GM19240 (cell line): ENCODE data around the gene ZFAND2A.
A peak's percentile ranks its signal among the peaks of the same experiment; 100 is the strongest.
"Not testable (repeated sequence)": the region's sequence is repeated elsewhere in the genome, so short reads cannot be mapped to it uniquely, and the experiment has no call there.

Source experiments
- DNase-seq: peaks from one replicate; pipeline ENCODE4 v3.0.0; 2011; ENCODE audit warnings: low spot score; ENCODE audit not compliant: insufficient read length

Gene ZFAND2A

DNA sequence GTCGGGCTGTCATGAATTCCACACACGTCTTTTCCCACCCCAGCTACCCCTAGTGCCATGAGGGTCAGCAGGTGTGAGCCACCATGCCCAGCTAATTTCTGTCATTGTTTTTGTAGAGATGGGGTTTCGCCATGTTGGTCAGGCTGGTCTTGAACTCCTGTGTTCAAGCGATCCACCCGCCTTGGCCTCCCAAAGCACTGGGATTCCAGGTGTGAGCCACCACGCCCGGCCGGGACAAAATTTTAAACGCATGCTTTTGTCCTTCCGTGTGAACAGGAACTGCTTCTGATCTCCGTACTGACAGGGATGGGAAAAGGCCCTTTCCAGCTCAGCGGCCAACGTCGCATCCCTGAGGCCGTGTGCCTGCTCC lies 15.6 kb upstream of the ZFAND2A start:
- DNase-seq: no peak

DNA sequence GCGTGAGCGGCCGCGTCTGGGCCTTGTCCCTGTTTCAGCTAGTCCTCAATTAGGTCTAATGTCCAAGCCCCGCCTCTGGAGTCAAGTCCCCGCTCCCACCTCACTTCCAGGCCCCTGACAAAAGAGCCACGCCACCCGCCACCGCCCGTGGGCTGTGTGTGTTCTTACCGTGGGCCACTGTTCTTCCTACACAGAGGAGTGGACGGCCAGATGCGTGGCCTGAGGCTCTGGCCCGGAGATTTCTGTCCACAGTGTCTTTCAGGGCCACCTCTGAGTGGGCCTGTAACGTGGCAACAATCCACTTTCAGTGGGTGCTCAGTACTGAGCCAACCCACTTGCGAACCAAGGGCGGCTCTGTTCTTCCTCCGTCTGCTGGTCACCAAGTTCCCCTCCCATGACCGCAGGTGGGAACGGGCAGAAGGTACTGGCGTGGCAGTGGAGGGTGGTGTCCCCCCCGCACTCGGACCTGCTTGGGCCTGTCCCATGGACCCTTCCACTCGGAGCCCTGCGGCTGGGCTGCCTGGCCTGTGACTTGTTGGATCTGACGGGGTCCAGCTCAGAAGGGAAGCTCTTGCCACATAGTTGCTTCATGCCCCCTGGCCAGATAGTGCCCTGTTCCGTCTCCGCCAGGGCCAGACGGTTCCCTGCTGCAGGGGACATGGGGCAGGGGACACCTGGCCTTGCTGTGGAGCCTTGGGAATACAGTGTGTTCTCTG lies 15.0 kb upstream of the ZFAND2A start:
- DNase-seq: no peak

DNA sequence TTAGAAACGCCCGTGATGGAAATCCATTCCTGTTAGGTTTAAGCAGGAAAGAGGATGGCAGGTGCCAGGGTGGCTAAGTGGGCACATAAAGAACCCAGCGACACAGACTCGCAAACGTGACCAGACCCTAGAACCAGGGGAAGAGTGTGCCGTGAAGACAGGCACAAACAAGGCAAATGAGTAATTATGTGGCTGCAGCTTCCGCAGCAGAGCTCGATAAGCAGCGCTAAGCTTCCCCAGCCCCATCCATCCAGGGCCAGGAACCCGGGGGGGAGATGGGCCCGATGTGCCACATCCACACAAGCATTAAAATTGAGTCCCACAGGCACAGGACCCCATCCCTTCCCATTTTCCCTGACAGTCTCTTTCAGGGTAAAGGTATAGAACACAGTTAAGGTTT lies 14.0 kb upstream of the ZFAND2A start:
- DNase-seq: no peak

DNA sequence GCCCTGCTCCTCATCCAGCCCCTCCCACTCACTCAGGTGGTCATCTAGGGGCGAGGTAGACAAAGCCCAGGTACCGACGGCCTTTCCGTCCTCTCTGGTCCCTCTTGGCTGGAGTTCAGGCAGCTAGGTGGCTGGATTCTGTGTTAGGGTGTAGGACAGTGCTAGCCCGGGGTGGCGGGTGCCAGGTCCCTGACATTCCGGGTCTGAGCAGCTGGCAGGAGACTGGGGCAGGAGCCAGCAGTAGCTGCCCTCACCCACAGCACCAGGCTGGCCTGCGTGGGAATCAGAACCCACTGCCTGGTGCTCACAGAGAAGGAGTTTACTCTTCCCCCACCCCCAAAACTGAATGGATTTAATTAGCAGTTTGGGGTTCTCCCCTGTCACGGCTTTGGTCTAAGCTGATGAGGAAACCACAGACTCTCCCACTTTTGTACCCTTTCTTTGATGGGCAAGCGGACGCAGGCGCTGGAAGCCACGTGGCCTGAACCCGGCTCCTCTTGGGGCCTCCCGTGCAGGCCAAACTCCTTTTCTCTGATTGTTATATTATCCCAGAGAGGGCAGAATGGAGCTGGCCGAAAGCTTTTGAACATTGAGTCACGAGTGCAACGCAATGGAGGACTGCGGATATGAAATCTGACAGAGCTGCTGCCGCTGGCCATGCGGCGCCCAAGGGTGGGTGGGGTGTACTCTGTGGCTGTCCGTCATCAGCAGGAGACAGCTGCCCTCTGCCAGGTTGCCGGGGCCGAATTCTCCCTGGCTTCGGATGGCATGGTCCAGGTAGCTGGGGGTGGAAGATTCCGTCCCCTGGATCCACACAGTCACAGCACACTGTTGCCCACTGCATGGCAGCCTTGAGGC lies 12.9 kb upstream of the ZFAND2A start:
- DNase-seq: no peak

DNA sequence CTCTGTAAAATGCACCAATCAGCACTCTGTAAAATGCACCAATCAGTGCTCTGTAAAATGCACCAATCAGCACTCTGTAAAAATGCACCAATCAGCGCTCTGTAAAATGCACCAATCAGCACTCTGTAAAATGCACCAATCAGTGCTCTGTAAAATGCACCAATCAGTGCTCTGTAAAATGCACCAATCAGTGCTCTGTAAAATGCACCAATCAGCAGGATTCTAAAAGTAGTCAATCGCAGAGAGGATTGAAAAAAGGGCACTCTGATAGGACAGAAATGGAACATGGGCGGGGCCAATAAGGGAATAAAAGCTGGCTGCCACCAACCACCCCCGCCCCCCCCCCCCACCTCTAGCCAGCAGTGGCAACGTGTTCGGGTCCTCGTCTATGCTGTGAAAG lies 11.5 kb upstream of the ZFAND2A start:
- DNase-seq: not testable (repeated sequence)

DNA sequence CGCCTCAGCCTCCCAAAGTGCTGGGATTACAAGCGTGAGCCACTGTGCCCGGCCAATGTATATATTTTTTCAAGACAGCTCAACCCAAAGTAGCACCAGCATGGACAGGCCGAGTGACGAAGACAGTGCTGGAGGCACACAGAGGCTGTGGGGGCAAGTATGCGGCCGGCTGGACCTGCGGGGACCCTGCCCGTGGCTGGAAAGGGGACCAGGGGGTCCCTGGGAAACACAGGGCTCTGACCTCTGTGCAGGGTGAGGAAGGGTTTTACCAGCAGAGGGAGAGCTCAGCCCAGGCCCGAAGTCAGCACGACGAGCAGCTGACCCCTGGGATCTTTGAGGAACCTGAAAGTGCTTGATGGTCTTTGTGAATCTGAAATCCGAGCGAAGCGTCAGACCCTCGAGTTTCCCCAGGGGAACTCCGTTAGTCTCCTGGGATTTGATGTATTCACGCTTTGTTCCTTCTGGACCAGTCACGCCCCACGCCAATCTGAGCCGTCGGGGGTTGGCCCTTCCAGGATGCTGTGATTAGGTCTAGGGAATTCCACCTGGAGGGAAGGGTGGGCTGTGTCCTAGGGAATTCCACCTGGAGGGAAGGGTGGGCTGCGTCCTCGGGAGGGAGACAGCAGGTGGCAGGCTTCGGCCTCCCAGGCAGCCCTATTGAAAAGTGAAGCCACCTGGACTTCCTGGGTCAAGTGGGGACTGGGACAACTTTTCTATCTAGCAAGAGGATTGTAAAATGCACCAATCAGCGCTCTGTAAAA lies 10.9 kb upstream of the ZFAND2A start:
- DNase-seq: no peak

DNA sequence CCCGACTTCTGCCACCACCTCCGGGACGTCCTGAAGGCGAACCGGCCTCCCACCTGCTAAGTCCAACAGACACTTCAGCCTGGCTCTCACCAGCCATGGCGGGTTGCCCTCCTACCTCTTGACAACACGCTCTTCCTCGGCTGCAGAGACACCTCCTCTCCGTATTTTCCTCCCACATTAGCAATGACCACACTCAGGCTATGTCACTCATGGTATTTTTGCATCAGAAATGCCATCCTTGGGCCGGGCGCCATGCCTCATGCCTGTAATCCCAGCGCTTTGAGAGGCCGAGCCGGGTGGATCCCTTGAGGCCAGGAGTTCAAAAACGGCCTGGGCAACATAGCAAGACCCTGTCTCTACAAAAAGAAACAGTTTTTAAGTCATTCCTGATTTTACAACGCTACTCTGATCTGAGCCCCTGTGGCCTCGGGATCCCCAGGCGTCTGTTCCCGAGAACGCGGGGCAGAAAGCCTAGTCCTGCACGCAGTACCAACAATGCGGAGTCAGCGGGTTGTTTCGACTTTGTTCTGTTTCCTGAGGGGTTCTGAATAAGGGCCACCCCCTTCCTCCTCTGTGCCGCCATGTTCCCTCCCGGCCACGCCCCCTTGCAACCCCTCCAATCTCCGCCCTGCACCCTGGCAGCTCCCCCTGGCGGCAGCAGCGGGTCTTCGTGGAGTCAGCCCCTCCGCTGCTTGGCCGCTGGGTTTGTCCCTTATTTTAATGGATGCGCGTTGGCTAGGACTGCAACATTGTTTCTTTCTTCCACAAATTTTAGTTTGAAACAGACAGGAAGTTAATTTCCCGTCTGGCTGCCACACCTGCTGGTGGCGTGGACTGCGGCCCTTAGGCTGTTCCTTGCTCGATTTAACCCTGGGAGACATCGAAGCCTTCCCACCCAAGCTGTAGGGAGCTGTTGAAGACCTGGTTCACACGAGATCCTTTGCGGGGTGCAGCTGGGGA lies 9.7 kb upstream of the ZFAND2A start:
- peak; percentile 92 for DNase-seq

DNA sequence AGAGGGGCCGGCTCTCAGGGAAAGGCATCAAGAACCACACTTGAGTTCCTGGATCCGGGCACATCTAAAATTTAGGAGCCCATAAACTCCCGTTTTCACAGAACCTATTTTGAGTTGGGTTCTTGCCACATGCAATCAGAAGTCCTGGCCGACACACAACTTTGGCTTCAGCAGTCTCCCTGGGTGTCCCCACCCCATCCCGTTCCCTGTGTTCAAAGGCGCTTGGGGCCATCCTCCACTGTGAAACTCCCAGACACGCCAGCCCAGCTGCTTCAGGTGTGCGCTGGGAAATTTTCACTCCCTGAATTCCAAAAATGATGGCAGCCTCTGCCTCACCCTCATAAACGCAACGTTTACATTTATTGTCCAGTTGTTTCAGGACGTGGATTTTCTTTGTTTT lies 8.4 kb upstream of the ZFAND2A start:
- DNase-seq: no peak

DNA sequence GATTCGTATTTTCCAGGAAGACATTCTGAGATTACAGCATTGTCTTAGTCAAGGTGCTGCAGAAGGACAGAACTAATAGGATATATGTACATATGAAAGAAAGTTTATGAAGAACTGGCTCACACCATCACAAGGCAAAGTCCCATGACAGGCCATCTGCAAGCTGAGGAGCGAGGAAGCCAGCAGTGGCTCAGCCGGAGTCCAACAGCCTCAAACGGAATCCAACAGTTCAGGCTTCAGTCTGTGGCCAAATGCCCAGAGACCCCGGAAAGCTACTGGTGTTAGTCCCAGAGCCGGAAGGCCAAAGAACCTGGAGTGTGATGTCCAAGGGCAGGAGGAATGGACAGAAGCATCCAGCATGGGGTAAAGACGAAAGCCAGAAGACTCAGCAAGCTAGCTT lies 4.4 kb upstream of the ZFAND2A start:
- no peak for DNase-seq

DNA sequence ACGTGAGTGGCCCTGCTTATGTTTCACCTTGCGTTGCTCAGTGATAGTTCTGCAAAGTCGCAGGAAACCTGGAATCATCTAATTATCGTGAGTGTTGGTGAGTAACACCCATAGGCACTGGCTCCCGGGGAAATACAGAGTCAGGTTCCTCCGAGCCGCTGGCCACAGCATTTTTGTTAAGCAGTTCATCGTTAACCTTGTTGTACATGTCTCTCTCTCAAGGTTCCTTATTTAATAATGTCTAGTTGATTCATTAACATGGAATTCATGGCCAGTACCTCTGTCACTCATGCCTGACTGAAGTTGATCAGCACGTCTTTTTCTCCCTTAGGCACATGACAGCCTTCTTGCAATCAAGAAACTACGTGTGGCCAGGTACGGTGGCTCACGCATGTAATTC lies 3.1 kb upstream of the ZFAND2A start:
- DNase-seq: no peak

DNA sequence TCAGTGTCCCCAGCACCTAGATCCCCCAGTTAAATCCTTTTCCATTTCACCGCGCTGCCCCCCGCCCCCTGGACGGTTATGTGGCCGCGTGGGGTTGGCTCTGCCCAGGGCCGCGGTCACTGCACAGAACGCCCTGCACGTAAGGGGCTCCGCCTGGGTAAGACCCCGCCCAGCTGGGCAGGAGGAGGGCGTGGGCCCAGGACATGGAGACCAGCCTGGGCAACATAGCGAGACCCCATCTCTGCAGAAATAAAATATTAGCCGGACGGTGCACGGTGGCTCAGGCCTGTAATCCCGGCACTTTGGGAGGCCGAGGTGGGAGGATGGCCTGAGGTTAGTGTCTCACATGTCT lies 650 bp upstream of the ZFAND2A start:
- no peak for DNase-seq

DNA sequence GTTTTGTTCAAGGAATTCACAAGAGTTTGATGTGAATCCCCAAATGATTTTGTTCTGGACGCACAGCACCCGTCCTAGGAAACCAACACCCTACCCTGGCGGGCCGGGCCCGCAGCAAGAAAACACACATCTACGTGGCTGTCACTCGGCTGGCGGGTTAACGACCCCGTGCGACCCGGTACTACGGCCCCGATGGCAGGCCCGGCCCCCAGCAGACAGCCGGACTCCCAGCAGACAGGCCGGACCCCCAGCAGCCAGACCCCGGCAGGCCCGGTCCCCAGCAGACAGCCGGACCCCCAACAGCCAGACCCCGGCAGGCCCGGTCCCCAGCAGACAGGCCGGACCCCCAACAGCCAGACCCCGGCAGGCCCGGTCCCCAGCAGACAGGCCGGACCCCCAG lies 765 bp downstream of the ZFAND2A start:
- DNase-seq: not testable (repeated sequence)

DNA sequence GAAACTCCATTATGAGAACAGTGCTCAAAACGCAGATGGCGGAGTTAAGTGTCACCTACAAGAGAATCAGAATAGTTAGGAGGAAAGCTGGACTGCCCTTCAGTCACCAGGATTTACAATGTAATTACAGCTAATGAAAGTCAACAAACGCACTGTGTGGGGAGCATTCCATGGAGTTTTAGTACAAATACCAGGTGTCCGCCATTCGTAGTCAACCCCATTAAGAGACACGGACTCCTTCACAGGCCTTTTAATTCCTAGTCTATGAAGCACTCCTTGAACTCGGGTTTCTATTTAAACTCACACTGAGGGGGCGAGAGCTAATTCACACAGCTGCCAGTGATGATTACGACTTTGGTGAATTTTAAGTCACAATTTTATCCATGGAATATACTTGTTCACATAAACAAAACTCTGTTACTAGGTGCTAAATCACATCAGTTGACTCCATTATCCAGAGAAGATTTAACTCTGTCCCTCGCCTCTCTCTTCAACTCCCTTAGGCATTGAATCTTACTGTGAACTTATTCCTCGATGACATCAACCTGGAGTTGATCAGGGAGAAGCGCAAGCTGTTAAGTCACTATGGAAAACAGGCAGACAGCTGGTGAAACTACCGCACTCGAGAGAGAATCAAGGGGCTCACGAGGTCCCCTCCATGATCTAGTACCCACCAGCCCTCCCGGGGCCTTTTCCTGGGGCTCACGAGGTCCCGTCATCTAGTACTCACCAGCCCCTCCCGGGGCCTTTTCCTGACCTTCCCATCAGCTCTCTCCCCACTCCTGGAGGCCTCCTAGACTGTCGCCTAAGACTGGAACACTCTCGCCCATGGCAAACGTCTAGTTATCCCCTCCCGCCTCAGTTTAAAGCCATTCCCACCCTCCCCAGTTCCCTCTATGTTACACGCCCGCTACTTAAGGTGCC lies 1.5 kb downstream of the ZFAND2A start:
- no peak for DNase-seq

DNA sequence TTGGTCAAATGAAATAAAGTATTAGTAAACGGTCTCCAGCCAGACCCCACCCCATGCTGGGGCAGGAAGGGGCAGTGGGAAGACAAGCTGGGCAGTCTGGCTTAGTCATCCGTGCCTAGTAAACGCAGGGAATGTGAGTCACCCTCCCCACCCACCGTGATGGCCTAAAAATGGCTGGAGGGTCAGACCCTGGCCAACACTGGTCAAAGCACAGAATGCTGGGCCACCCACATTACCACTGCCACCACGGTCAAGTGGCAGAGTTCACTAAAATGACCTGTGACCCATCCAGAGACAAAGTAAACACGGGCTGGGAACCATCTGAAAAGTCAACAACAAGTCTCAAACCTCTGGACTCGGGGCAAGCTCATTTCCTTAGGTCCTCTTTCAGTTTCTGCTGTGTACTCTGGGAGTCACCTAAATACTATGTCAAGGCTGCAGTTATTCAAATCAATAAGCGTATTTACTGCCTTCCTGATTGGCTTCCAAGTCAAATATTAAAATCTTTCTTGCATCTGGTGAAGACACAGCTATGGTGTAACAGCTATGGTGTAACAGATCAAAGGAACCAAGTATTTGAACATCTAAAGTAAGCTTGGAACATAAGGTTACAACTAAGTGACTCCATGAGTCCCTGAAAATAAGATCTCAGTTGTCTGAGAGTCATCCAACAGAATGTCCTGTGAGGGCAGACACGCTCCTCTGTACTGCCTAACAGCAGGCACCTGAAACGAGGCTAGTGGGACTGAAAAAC lies 3.0 kb downstream of the ZFAND2A start:
- DNase-seq: no peak

DNA sequence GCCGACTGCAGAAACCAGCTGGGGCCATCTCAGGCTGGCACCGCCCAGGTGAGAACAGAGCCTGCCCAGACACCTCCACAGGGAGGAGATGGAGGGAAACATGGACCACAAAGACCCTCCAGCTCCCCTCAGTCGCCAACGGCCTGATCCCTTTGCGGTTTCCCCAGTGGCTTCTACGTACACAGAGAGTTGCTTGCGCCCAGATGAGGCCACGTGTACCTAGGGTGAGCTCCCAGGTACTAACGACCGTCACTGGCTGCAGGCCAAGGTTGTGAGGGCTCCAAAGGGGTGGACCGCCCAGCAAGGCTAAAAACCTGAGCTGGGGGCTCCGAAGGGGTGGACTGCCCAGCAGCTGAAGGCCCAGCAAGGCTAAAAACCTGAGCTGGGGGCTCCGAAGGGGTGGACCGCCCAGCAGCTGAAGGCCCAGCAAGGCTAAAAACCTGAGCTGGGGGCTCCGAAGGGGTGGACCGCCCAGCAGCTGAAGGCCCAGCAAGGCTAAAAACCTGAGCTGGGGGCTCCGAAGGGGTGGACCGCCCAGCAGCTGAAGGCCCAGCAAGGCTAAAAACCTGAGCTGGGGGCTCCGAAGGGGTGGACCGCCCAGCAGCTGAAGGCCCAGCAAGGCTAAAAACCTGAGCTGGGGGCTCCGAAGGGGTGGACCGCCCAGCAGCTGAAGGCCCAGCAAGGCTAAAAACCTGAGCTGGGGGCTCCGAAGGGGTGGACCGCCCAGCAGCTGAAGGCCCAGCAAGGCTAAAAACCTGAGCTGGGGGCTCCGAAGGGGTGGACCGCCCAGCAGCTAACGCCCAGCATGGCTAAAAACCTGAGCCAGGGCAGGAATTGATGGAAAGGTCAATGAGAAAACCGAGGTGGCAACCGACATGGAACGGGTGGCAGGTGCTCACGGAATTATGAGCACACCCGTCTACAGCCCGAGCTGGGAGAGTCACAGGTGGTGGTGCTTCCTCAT lies 3.9 kb downstream of the ZFAND2A start:
- DNase-seq: not testable (repeated sequence)

DNA sequence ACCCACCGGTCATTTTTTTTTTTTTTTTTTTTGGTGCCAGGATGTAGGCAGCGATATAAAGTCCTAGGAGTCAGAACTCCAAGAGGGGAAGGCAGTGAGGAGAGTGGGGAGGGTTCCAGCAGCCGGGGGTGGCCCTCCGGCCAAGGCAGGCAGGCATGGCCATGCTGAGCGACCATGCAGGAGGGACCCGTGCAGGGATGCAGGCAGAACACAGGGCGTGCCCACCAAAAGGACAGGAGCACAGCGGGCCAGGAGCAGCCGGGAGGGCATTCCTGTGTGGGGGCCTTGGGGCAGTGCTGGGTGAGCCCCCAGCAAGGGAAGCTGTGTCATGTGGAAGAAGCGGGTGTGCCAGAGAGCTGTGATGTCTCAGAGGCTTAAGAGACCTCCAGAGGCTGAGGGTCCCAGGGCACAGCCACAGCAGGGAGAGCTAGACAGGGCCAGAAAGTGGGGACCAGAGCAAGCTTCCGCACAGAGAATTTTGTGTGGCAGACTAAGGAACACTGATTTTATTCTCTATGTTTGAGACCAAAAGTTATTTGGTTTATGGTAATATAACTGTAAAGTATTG lies 5.7 kb downstream of the ZFAND2A start:
- no peak for DNase-seq

DNA sequence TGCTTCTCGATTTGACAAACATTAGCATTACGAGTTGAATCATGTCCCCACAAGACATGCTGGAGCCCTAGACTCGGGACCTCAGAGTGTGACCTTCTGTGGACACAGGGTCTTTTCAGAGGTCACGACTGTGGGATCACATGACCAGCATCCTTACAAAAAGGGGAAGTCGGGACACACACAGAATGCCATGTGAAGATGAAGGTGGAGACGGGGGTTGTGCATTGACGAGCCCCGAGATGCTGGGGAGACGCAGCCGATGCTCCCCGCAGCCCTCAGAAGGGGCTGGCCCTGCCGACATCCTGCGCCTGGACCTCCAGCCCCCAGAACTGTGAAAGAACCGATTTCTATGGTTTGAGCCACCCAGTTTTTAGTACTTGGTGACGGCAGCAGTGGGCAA lies 7.5 kb downstream of the ZFAND2A start:
- DNase-seq: no peak
